Omental fat pad (tissue), 4 donors: ENCODE data around the gene AGRP. TPM values are rescaled to one million over a fixed set of nuclear protein-coding genes. Genes with fewer than 3 reads are reported as not detected.

ENCODE experiments used
- ATAC-seq: fragments of 150-250 bp; one replicate; pipeline ENCODE4 v1.9.1; 2016; ENCODE audit warnings: mild to moderate bottlenecking, moderate library complexity; ENCODE audit not compliant: low FRiP score
- DNase-seq: peaks from one replicate; pipeline ENCODE4 v3.0.0-alpha.2; 2019; ENCODE audit warnings: low spot score
- total RNA-seq, 4 donors: library from RNA; depleted of rRNA; stranded (reverse); fragments of >200 nt; gene quantifications; one replicate each; pipeline ENCODE4 v1.1.0, GENCODE V29; 2016
- TF ChIP-seq, protein P1 (sequence below), 3 donors: fragments of 450-650 bp; IDR thresholded peaks; one replicate each; pipeline ENCODE4 v1.5.1; 2016 to 2017; ENCODE audit warnings: antibody characterized with exemption in 3 of 3, mild to moderate bottlenecking in 3 of 3, moderate library complexity in 2 of 3

AGRP gene, protein sequence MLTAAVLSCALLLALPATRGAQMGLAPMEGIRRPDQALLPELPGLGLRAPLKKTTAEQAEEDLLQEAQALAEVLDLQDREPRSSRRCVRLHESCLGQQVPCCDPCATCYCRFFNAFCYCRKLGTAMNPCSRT
- total RNA-seq: not detected

DNA sequence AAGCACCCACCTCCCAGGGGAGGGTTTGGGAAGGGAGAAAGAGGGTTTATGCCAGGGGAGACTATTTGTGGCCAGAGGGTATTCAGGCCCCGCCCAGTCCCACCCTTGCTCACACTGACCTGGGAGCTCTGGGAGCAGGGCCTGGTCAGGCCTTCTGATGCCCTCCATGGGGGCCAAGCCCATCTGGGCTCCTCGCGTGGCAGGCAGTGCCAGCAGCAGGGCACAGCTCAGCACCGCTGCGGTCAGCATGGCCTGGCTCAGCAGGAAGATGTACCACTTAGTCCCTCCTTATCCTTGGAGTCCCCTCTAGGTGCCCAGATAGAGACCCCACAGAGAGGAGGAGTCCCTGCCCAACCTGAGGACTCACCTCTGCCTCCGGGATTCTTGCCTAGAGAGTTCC is at the start of gene AGRP:
Gene AGRP, minus strand, starts transcription at position 398 of the 400 bp plus-strand sequence. Its CDS starts 149 bp downstream, at position 249.
- ATAC-seq: no peak
- TF ChIP-seq, protein P1, sequence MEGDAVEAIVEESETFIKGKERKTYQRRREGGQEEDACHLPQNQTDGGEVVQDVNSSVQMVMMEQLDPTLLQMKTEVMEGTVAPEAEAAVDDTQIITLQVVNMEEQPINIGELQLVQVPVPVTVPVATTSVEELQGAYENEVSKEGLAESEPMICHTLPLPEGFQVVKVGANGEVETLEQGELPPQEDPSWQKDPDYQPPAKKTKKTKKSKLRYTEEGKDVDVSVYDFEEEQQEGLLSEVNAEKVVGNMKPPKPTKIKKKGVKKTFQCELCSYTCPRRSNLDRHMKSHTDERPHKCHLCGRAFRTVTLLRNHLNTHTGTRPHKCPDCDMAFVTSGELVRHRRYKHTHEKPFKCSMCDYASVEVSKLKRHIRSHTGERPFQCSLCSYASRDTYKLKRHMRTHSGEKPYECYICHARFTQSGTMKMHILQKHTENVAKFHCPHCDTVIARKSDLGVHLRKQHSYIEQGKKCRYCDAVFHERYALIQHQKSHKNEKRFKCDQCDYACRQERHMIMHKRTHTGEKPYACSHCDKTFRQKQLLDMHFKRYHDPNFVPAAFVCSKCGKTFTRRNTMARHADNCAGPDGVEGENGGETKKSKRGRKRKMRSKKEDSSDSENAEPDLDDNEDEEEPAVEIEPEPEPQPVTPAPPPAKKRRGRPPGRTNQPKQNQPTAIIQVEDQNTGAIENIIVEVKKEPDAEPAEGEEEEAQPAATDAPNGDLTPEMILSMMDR (IDR thresholded peaks at IDR 0.05): no peak
- no peak for DNase-seq

DNA sequence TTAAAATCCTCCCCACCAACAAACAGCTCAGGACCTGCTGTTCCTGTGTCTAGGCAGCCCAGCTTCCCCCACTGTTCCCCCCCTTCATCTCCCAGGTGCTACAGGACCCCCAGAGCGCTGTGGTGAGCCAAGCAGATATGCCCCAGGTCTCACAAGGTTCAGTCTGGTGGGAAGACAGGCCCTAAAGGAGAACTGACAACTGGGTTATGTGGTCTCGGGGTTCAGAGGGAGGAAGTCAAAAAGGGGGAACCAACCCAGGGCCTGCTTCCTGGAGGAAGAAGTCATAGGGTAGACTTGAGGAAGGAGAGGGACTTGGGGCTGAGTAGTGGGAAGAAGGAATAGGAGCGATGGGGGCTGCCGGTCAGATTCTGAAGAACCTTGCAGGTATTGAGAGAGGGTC is 47.9 kb upstream of the AGRP start:
- ATAC-seq: no peak
- TF ChIP-seq, protein P1 (IDR thresholded peaks at IDR 0.05): no peak
- DNase-seq: no peak

DNA sequence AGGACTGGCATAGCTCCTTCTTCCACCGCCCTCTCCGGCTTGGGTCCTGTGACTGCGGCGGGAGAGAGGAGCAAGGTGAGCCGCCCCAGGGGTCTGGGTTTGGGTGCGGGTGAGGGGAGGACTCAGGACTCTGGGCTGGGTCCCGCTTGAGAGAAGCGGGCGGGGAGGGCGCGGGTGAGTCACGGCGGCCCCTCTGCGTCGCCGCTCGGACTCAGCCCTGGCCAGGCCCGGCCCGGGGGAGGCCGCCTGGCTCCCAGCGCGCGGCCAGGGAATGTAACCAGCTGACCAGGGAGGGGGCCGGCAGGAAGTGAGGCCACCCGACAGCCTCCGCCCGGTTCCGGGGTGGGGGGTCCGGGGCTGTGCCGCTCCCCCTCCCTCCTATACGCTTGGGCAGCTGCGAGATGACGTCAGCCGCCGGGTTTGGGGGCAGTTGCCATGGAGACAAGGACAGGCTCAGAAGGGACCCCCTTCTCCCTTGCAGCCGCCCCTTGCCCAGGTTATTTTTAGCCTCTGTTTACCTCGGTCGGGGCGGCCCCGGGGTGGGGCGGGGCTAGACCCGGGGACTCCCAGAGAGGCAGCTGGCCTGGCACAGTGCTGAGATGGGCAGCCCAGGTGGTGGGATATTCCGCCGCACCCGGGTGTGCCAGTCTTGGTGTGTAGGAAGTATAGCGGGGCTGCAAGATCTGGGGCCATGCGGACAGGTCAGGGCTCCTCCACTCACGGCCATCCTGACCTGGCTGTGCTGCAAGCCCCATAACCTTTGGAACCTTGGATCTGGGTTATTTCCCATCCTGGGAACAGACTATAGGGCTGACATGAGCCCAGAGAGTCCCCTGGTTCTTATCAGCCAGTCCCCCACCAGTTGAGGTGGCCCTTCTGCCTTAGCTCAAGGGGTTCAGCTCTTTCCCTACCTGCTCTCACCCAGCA is 46.9 kb upstream of the AGRP start:
- DNase-seq (no peak), ATAC-seq (peak; percentile 80)
- TF ChIP-seq, protein P1 (IDR thresholded peaks at IDR 0.05): no peak

DNA sequence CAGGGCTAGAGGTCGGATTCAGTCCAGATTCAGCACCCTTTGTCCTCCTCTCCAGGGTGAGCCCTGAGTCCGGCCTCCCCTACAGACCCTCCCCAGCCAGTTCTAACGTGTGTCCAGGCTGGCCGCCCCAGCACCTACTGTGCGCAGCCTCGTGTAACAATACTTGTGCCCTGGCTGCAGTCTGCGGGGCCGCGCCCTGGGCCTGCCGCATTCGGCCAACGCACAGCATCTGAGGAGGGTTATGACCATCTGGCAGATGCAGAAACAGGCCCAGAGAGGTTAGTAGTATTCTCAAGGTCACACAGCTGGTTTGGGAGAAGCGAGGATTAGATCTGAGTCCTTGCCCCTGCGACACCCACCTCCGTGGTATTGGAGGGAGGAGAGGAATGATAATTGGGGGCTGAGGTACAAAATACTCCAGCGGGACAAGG is 46.2 kb upstream of the AGRP start:
- ATAC-seq: peak; percentile 5
- TF ChIP-seq, protein P1 (IDR thresholded peaks at IDR 0.05): no peak
- DNase-seq: no peak

DNA sequence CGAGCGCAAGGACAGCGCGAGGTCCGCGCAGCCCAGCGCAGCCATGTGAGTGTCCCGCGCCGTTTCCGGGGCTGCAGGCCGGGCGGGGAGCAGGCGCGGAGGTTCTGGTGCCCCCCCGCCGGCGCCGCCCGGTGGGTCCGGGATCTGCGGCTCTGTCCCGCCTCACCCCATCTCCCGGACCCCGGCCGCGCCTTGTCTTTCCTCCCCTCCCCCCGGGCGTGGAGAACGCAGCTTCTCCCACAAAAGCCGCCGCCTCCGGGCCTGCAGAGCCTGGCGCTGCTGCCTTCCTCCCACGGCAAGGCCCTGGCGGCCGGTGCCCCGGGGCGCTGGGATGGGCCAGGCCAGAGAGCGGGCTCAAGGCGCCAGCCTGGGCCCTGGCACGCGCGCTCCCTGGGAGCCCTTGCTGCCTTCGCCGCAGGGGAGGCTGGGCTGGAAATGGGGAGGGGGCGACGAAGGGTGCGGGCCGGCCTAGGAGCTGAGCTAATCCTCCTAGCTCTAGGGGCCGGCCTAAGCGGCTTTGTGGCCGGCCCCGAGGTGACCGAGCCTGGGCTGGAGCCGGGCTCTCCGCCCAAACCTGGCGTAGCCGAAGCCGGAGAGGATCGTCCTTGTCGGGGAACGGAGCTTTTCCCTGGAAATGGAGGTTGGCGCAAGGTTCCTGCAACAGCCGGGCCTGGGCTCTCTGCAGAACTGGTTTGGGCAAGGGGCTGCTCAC is 45.7 kb upstream of the AGRP start:
- peak; percentile 15 for ATAC-seq
- TF ChIP-seq, protein P1 (IDR thresholded peaks at IDR 0.05): no peak
- DNase-seq: no peak

DNA sequence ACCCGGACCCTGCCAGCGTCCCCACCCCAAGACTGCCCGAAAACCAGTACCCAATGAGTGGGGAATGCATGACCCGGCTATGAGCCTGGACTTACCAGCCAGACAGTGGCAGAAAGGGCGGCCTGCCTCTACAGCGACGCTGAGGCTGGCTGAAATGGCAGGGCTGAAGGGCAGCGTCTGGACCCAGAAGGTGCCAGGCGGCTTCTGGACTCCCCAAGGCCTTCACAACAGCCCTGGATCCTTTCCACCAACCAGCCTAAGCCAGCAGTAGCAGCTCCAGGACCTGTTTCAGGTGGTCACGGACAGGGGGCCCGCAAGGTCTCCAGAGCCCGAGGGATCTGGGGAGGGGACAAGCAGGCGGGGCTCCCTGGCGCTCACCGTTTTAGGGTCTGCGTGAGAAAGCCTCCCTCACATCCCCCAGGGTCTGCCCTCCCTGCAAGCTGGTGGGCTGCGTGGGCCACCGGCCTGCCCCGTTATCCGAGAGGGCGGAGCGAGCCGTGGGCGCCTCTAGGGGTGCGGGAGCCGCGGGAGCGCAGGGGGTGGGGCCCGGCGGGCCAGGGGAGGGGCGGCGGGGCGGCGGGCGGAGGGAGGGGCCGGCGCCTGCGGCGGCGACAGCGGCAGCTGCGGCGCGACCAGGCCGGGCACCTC is 45.0 kb upstream of the AGRP start, which contains the start of gene RIPOR1:
Gene RIPOR1, plus strand, starts transcription at position 608 of the 648 bp plus-strand sequence. CDS start 9,618 bp downstream, outside the sequence.
- TF ChIP-seq, protein P1 (IDR thresholded peaks at IDR 0.05): no peak
- ATAC-seq (peak; percentile 28), DNase-seq (no peak)
